ENCODE results near the gene CEP192. TPM values are rescaled to one million over a fixed set of nuclear protein-coding genes. Genes with fewer than 3 reads are reported as not detected.

Gene CEP192
- total and polyA plus RNA-seq, 7 donors: 3.1 to 12.3 (median 5.2) TPM

- H3K27me3 ChIP-seq (ENCODE audit: insufficient read depth in 3 of 3, low read length in 2 of 3): no peaks in the 10 kb centered on the region
- H3K9me3 ChIP-seq: no peaks in the 10 kb centered on the region
- intact Hi-C loops (cut with DNase I): no loop called here
- no peak for TF ChIP-seq CTCF (IDR thresholded peaks at IDR 0.05)
- ATAC-seq (no peak), DNase-seq (no peak)
- H3K4me1 ChIP-seq: no peaks in the 10 kb centered on the region
- no peak overlapping the region for H3K27ac ChIP-seq
- H3K4me3 ChIP-seq: no peak overlapping the region
- peaks cover 6 to 60% of the 10 kb centered on the region in 2 donors for H3K36me3 ChIP-seq (ENCODE audit: insufficient read depth in 1 of 2, low read depth in 1 of 2)
- WGBS, 3 donors: 91 to 94% (median 92%) methylated on average over 8 of the region's 8 CpGs
These were observed 13.2 kb downstream of the CEP192 start for GRCh38 chr18:13004396-13004795.

- H3K4me1 ChIP-seq: no peaks in the 10 kb centered on the region
- H3K36me3 ChIP-seq (ENCODE audit: insufficient read depth in 1 of 2, low read depth in 1 of 2): peaks cover 8 to 65% of the 10 kb centered on the region in 2 donors
- no peaks in the 10 kb centered on the region for H3K9me3 ChIP-seq
- no peaks in the 10 kb centered on the region for H3K27me3 ChIP-seq (ENCODE audit: insufficient read depth in 3 of 3, low read length in 2 of 3)
- intact Hi-C loops (cut with DNase I): no loop called here
- WGBS, 3 donors: 90 to 100% (median 94%) methylated on average over 1 of the region's 1 CpG
- DNase-seq (no peak), ATAC-seq (no peak)
- H3K27ac ChIP-seq: no peak overlapping the region
- H3K4me3 ChIP-seq: no peak overlapping the region
- TF ChIP-seq CTCF (IDR thresholded peaks at IDR 0.05): no peak
These were observed 14.1 kb downstream of the CEP192 start for GRCh38 chr18:13005289-13005688.

GRCh38 chr18:13006531-13007247 lies 15.5 kb downstream of the CEP192 start:
- no peak for TF ChIP-seq CTCF (IDR thresholded peaks at IDR 0.05)
- Histone ChIP-seq H3K4me1 (no peaks in the 10 kb centered on the region), H3K36me3 (ENCODE audit: insufficient read depth in 1 of 2, low read depth in 1 of 2) (peaks cover 8 to 65% of the 10 kb centered on the region in 2 donors), H3K27ac (no peak overlapping the region), H3K9me3 (no peaks in the 10 kb centered on the region), H3K4me3 (no peak overlapping the region), H3K27me3 (ENCODE audit: insufficient read depth in 3 of 3, low read length in 2 of 3) (no peaks in the 10 kb centered on the region)
- 73 to 80% (median 80%) methylated on average over 12 of the region's 12 CpGs for WGBS, 3 donors
- ATAC-seq (no peak), DNase-seq (no peak)
- intact Hi-C loops (cut with DNase I): no loop called here

- WGBS, 3 donors: 23 to 35% (median 25%) methylated on average over 2 of the region's 2 CpGs
- Histone ChIP-seq H3K27me3 (ENCODE audit: insufficient read depth in 3 of 3, low read length in 2 of 3) (no peaks in the 10 kb centered on the region), H3K27ac (no peak overlapping the region), H3K4me1 (no peaks in the 10 kb centered on the region), H3K4me3 (no peak overlapping the region), H3K9me3 (no peaks in the 10 kb centered on the region), H3K36me3 (ENCODE audit: insufficient read depth in 1 of 2, low read depth in 1 of 2) (peaks cover 8 to 65% of the 10 kb centered on the region in 2 donors)
- no peak for TF ChIP-seq CTCF (IDR thresholded peaks at IDR 0.05)
- DNase-seq (no peak), ATAC-seq (no peak)
- intact Hi-C loops (cut with DNase I): no loop called here
These were observed 16.0 kb downstream of the CEP192 start for GRCh38 chr18:13007248-13007560.

- peaks cover 13 to 88% of the 10 kb centered on the region in 2 donors for H3K36me3 ChIP-seq (ENCODE audit: insufficient read depth in 1 of 2, low read depth in 1 of 2)
- whole genome bisulfite sequencing, 3 donors: 94 to 98% (median 95%) methylated on average over 5 of the region's 5 CpGs
- intact Hi-C loops (cut with DNase I): no loop called here
These were observed 20.6 kb downstream of the CEP192 start for GRCh38 chr18:13011719-13012118.

More at GRCh38 chr18:13011719-13012118, 20.6 kb downstream of the CEP192 start:
- Histone ChIP-seq H3K4me3 (no peak overlapping the region), H3K4me1 (no peaks in the 10 kb centered on the region), H3K27me3 (ENCODE audit: insufficient read depth in 3 of 3, low read length in 2 of 3) (no peaks in the 10 kb centered on the region), H3K9me3 (no peaks in the 10 kb centered on the region), H3K27ac (no peak overlapping the region)
- no peak for ATAC-seq
- DNase-seq: no peak
- TF ChIP-seq CTCF (IDR thresholded peaks at IDR 0.05): no peak

Measured in psoas muscle (tissue), 8 donors.